NCI-H2227 treated with DMSO at 0.1 percent for 48 hours (cell line): ENCODE data around the gene ATP6V0A4.

ENCODE experiments used
- DNase-seq: peaks from one replicate; lab custom pipeline; 2025; lab: John Stamatoyannopoulos, UW

Gene ATP6V0A4

GRCh38 chr7:138662076-138662990 is 135.7 kb downstream of the ATP6V0A4 start:
- no peak for DNase-seq

GRCh38 chr7:138661069-138661635 is 136.8 kb downstream of the ATP6V0A4 start:
- DNase-seq, result no peak

DNA sequence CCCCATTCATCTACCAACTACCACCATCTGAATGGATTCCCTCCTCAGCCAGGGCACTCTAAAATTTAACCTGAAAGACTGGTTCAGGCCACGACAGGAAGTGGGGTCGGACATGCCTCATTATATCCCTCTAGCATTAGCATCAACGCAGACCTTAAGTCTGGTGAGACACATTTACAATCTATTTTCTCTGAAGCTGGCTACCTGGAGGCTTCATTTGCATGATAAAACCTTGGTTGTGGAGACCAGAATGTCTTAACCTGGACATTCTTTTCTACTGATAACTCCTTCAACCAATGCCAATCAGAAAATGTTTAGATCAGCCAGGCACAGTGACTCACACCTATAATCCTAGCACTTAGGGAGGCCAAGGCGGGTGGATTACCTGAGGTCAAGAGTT is 139.1 kb downstream of the ATP6V0A4 start:
- no peak for DNase-seq

DNA sequence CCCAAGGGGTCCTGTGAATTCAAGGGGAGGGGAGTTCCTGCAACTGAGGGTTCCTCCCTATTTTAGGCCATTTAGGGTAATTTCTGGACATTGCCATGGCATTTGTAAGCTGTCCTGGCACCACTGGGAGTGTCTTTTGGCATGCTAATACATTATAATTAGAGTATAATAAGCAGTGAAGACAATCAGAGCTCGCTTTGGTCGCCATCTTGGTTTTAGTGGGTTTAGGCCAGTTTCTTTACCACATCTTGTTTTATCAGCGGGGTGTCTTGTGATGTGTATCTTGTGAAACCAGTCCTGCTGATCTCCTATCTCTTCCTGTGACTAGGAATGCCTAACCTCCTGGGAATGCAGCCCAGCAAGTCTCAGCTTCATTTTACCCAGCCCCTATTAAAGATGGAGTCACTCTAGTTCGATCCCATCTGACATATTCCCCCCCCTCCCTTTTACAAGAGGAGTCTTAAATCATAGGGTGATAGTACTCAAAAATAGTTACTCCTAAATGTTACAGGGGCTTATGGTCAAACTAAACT is 140.1 kb downstream of the ATP6V0A4 start:
- no peak for DNase-seq

DNA sequence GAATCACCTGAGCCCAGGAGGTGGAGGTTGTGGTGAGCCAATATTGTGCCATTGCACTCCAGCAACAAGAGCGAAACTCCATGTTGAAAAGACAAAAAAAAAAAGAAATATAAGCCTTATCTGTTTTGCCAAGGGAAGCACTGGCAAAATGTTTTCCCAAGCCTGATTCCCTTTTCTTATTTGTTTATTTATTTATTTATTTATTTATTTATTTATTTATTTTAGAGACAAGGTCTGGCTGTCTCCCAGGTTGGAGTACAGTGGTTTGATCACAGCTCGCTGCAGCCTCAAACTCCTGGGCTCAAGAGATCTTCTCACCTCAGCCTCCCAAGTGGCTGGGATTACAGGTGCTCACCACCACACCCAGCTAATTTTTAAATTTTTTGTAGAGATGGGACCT is 141.0 kb downstream of the ATP6V0A4 start:
- no peak for DNase-seq
